GM23338 (cell line): Measurements from ENCODE around the gene SH2D5. TPM values are rescaled to one million over a fixed set of nuclear protein-coding genes. Genes with fewer than 3 reads are reported as not detected.

ENCODE experiments used
- ATAC-seq: fragments of 200-7000 bp; cut with Tn5 transposase; 3 replicates; pipeline ENCODE4 v1.9.1; 2020
- DNase-seq: peaks from one replicate; pipeline ENCODE4 v3.0.0-alpha.2; 2015; ENCODE audit warnings: low spot score
- H2AFZ ChIP-seq: fragments of 200-600 bp; sonication (generic); 2 replicates; pipeline ENCODE4 v1.8.0; 2016; ENCODE audit warnings: antibody characterized with exemption, mild to moderate bottlenecking, moderate library complexity
- H3F3A ChIP-seq: fragments of 200-600 bp; sonication (generic); replicated peaks from 2 replicates; pipeline ENCODE4 v1.8.0; 2017; ENCODE audit warnings: antibody characterized with exemption, mixed run types, low read depth
- H3K27ac ChIP-seq: fragments of 200-600 bp; sonication (generic); 2 replicates; pipeline ENCODE4 v1.6.1; 2016; ENCODE audit warnings: low read depth
- H3K27me3 ChIP-seq: fragments of 200-600 bp; sonication (generic); 2 replicates; pipeline ENCODE4 v1.8.0; 2016; ENCODE audit warnings: mild to moderate bottlenecking, mixed run types, moderate library complexity; ENCODE audit not compliant: insufficient read depth
- H3K36me3 ChIP-seq: fragments of 200-600 bp; sonication (generic); 2 replicates; pipeline ENCODE4 v1.8.0; 2016; ENCODE audit warnings: mild to moderate bottlenecking; ENCODE audit not compliant: insufficient read depth
- H3K4me1 ChIP-seq: fragments of 200-600 bp; sonication (generic); 2 replicates; pipeline ENCODE4 v1.8.0; 2016; ENCODE audit warnings: mild to moderate bottlenecking, moderate library complexity; ENCODE audit not compliant: insufficient read depth
- H3K4me2 ChIP-seq: fragments of 200-600 bp; sonication (generic); 2 replicates; pipeline ENCODE4 v1.7.1; 2017; ENCODE audit warnings: mixed run types
- H3K4me3 ChIP-seq: fragments of 200-600 bp; sonication (generic); 2 replicates; pipeline ENCODE4 v1.6.1; 2016; ENCODE audit warnings: mixed run types
- H3K79me2 ChIP-seq: fragments of 200-600 bp; sonication (generic); replicated peaks from 2 replicates; pipeline ENCODE4 v1.8.0; 2017; ENCODE audit warnings: mild to moderate bottlenecking; ENCODE audit not compliant: insufficient read depth
- H3K9me2 ChIP-seq: fragments of 200-600 bp; sonication (generic); 2 replicates; pipeline ENCODE4 v1.8.0; 2017; ENCODE audit not compliant: insufficient read depth
- H4K20me1 ChIP-seq: fragments of 200-600 bp; sonication (generic); replicated peaks from 2 replicates; pipeline ENCODE4 v1.8.0; 2017; ENCODE audit warnings: mild to moderate bottlenecking; ENCODE audit not compliant: insufficient read depth
- H3K27ac Mint-ChIP-seq: 2 replicates; pipeline ENCODE4 v1.8.0; 2020; ENCODE audit warnings: inconsistent platforms, mild to moderate bottlenecking, moderate library complexity, mixed read lengths
- H3K27me3 Mint-ChIP-seq: 3 replicates; pipeline ENCODE4 v1.8.0; 2022; ENCODE audit warnings: low read depth, mild to moderate bottlenecking, moderate library complexity, mixed read lengths, inconsistent platforms; ENCODE audit not compliant: insufficient read depth, poor library complexity
- H3K36me3 Mint-ChIP-seq: 3 replicates; pipeline ENCODE4 v1.8.0; 2021; ENCODE audit warnings: low read depth, mild to moderate bottlenecking, inconsistent platforms, moderate library complexity, mixed read lengths
- H3K4me1 Mint-ChIP-seq: 3 replicates; pipeline ENCODE4 v1.8.0; 2020; ENCODE audit warnings: mild to moderate bottlenecking, inconsistent platforms, mixed read lengths
- H3K4me3 Mint-ChIP-seq: 3 replicates; pipeline ENCODE4 v1.8.0; 2021; ENCODE audit warnings: moderate library complexity, mild to moderate bottlenecking, inconsistent platforms, mixed read lengths
- H3K9me3 Mint-ChIP-seq: 3 replicates; pipeline ENCODE4 v1.8.0; 2020; ENCODE audit warnings: moderate library complexity, mild to moderate bottlenecking, inconsistent platforms, mixed read lengths
- CREB1 ChIP-seq: fragments of 250-450 bp; sonication (Bioruptor Pico); IDR thresholded peaks from 2 replicates; pipeline ENCODE4 v1.5.0; 2020; ENCODE audit warnings: low read depth, mild to moderate bottlenecking, moderate library complexity
- ETS1 ChIP-seq: IDR thresholded peaks from 2 replicates; pipeline ENCODE4 v1.6.1; 2016; ENCODE audit warnings: antibody characterized with exemption
- EZH2 ChIP-seq: fragments of 200-600 bp; sonication (generic); IDR thresholded peaks from one replicate; pipeline ENCODE4 v1.8.0; 2017; ENCODE audit warnings: antibody characterized with exemption, mild to moderate bottlenecking, low read depth; ENCODE audit not compliant: unreplicated experiment
- EZH2phosphoT487 ChIP-seq: fragments of 200-600 bp; sonication (generic); IDR thresholded peaks from one replicate; pipeline ENCODE4 v1.8.1; 2018; ENCODE audit warnings: antibody characterized with exemption; ENCODE audit not compliant: unreplicated experiment
- JUNB ChIP-seq: IDR thresholded peaks from one replicate; pipeline ENCODE4 v1.6.1; 2016; ENCODE audit warnings: antibody characterized with exemption; ENCODE audit not compliant: unreplicated experiment
- NANOG ChIP-seq: IDR thresholded peaks from 2 replicates; pipeline ENCODE4 v1.6.1; 2016; ENCODE audit warnings: antibody characterized with exemption, borderline replicate concordance
- POLR2AphosphoS5 ChIP-seq: IDR thresholded peaks from 2 replicates; pipeline ENCODE4 v1.6.1; 2016; ENCODE audit warnings: antibody characterized with exemption, low read depth
- REST ChIP-seq: IDR thresholded peaks from one replicate; pipeline ENCODE4 v1.6.1; 2018; ENCODE audit warnings: antibody characterized with exemption; ENCODE audit not compliant: unreplicated experiment
- STAT1 ChIP-seq: IDR thresholded peaks from one replicate; pipeline ENCODE4 v1.6.1; 2016; ENCODE audit warnings: antibody characterized with exemption; ENCODE audit not compliant: unreplicated experiment
- ZNF114 ChIP-seq: fragments of 250-450 bp; sonication (Bioruptor Pico); IDR thresholded peaks from 2 replicates; pipeline ENCODE4 v1.5.0; 2020; ENCODE audit warnings: mild to moderate bottlenecking, moderate library complexity
- ZNF462 ChIP-seq: fragments of 250-450 bp; sonication (Bioruptor Pico); IDR thresholded peaks from 2 replicates; pipeline ENCODE4 v1.5.0; 2020; ENCODE audit warnings: mild to moderate bottlenecking, moderate library complexity
- polyA plus RNA-seq: library from polyadenylated mRNA; unstranded; fragments of >200 nt; fragmentation: Nextera tagmentation; extraction: Ambion mirVana; gene quantifications from 2 replicates; pipeline ENCODE4 v1.2.1, GENCODE V29; 2016
- total RNA-seq: library from RNA; depleted of rRNA; stranded (reverse); fragments of >200 nt; shearing (Covaris generic); gene quantifications from 2 replicates; pipeline ENCODE4 v1.2.3, GENCODE V29; 2014
- TF ChIP-seq, protein P1 (sequence below), 2 experiments: fragments of 200-600 bp in 1 of 2; sonication (generic) in 1 of 2; conservative IDR thresholded peaks; 2 replicates each; pipeline versions ENCODE4 v1.5.1 to v1.6.1; 2016 to 2017; ENCODE audit warnings: antibody characterized with exemption in 2 of 2, low read depth in 2 of 2, mild to moderate bottlenecking in 2 of 2, moderate library complexity in 1 of 2

Gene SH2D5
- total and polyA plus RNA-seq, 2 experiments from 2014 or later = 5.0 to 24.8 TPM

DNA sequence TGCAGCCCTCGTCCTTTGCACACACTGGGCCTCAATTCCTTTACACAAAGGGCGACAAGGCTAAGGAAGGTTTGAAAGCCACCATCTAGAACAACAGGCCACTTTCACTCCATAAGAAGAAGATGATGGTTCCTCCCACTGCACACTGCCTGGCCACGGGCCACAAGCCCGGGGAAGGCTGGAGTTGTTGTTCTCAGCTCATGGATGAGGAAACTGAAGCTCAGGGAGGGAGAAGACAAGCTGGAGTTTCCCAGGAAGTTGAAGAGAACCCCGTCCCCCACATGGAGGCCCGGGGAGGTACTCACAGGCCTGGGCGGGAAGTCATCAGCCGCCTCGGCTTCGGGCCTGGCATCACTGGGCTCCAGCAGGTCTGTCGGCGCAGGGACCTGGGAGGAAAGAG, 46.8 kb downstream of the SH2D5 start:
- Histone ChIP-seq H3K27ac (no peak overlapping the region), H3F3A (no peaks in the 10 kb centered on the region), H4K20me1 (no peaks in the 10 kb centered on the region), H3K4me1 (no peaks in the 10 kb centered on the region), H3K27me3 (no peaks in the 10 kb centered on the region), H3K79me2 (no peaks in the 10 kb centered on the region), H2AFZ (no peak overlapping the region), H3K4me3 (no peak overlapping the region), H3K4me2 (no peak overlapping the region), H3K9me2 (no peaks in the 10 kb centered on the region), H3K36me3 (no peaks in the 10 kb centered on the region)
- peaks cover 4% of the 10 kb centered on the region; the same call in 2 of the 3 replicates for H3K4me1 Mint-ChIP-seq
- ATAC-seq (no peak), DNase-seq (no peak)
- peaks cover 16% of the 10 kb centered on the region for H3K36me3 Mint-ChIP-seq
- peaks cover 6% of the 10 kb centered on the region for H3K27me3 Mint-ChIP-seq
- TF ChIP-seq EZH2phosphoT487 = no peak
- no peak for TF ChIP-seq JUNB
- TF ChIP-seq EZH2 = no peak
- TF ChIP-seq POLR2AphosphoS5 = no peak
- TF ChIP-seq, protein P1, sequence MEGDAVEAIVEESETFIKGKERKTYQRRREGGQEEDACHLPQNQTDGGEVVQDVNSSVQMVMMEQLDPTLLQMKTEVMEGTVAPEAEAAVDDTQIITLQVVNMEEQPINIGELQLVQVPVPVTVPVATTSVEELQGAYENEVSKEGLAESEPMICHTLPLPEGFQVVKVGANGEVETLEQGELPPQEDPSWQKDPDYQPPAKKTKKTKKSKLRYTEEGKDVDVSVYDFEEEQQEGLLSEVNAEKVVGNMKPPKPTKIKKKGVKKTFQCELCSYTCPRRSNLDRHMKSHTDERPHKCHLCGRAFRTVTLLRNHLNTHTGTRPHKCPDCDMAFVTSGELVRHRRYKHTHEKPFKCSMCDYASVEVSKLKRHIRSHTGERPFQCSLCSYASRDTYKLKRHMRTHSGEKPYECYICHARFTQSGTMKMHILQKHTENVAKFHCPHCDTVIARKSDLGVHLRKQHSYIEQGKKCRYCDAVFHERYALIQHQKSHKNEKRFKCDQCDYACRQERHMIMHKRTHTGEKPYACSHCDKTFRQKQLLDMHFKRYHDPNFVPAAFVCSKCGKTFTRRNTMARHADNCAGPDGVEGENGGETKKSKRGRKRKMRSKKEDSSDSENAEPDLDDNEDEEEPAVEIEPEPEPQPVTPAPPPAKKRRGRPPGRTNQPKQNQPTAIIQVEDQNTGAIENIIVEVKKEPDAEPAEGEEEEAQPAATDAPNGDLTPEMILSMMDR (conservative IDR thresholded peaks at IDR 0.05; ENCODE audit: low read depth in 2 of 2) = no peak
- TF ChIP-seq STAT1 = no peak
- no peak for TF ChIP-seq CREB1 (CRISPR knock-in tag)
- TF ChIP-seq REST = no peak
- no peak for TF ChIP-seq ZNF462 (CRISPR knock-in tag)
- TF ChIP-seq NANOG = no peak
- TF ChIP-seq ZNF114 (CRISPR knock-in tag) = no peak
- no peak for TF ChIP-seq ETS1
- peaks cover 2% of the 10 kb centered on the region; the same call in 1 of the 3 replicates for H3K9me3 Mint-ChIP-seq
- peak overlapping the region; percentile 68; the same call in 1 of the 2 replicates for H3K27ac Mint-ChIP-seq
- no peak overlapping the region for H3K4me3 Mint-ChIP-seq
